Measurements from ENCODE around the gene SPAG6. TPM values are rescaled to one million over a fixed set of nuclear protein-coding genes. Genes with fewer than 3 reads are reported as not detected.

Gene SPAG6
- total RNA-seq, 2 experiments from 2014 or later: 0.09 to 0.11 TPM

DNA sequence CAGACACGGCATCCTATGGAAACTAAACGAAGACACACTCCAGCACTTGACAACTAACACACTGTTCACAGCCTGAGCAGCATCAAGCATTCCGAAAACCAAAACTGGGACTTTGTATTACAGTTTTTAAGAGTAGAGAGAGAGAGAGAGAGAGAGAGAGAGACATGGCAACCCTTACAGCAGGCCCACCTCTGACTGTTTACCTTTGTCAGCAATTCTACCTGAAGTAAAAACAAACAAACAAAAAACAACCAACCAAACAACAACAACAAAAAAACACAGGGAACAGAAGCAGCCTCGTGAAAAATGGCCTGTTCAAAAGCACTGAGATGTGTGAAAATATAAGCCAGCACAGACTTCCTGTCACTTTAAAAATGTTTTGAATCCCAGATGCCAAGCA is 118.0 kb downstream of the SPAG6 start:
- no peak for ATAC-seq
- no peaks in the 10 kb centered on the region for H3K36me3 Mint-ChIP-seq (ENCODE audit: low read depth)
- peaks cover 4% of the 10 kb centered on the region for H3K9me3 Mint-ChIP-seq (ENCODE audit: low read depth)
- H3K27ac Mint-ChIP-seq: no peak overlapping the region
- POLR2A ChIA-PET: no interaction called here
- intact Hi-C loops (cut with DNase I, micrococcal nuclease): no loop called here
- peaks cover 2% of the 10 kb centered on the region for H3K4me1 Mint-ChIP-seq
- CTCF ChIA-PET: no interaction called here
- no peak overlapping the region for H3K4me3 Mint-ChIP-seq
- DNase-seq: no peak
- no peaks in the 10 kb centered on the region for H3K27me3 Mint-ChIP-seq

DNA sequence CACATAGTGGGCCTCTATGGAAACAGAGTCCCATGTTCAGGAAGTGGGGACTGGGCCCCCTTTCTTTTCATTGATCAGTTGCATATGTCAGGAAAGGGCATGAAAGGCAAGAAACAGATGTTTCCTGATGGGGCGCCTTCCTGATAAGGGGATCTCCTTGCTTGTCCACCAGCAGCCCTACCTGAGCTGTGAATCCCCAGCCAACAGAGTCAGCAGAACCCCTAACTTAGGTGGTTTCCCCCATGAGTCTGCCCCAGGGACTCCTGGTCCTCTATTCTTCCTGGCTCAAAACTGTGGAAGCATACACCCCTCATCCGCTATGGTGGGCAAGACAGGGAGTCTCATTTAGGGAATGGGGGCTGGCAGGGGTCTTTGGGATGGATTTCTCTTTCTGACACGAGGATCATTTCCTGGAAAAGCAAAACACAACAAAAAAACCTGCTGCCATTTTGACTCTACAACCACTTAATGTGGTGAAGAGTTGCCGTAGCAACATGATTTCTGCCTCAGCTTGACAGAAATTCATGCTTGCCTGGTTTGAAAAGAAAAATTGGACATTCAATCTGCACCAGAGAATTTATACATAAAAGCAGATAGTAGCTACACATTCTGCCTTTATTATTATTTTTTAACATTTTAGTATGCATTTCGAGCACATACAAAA is 119.8 kb downstream of the SPAG6 start:
- intact Hi-C loops (cut with DNase I, micrococcal nuclease): no loop called here
- no peak for DNase-seq
- ChIA-PET CTCF (interaction anchor here (0.6 to 1.1 kb wide), 2 partner anchors 9 to 324 kb away, joined by 3 read pairs; no protein-coding TSS in a partner anchor), POLR2A (no interaction called here)
- Mint-ChIP-seq H3K27ac (no peak overlapping the region), H3K36me3 (ENCODE audit: low read depth) (no peaks in the 10 kb centered on the region), H3K4me3 (no peak overlapping the region), H3K9me3 (ENCODE audit: low read depth) (peaks cover 4% of the 10 kb centered on the region), H3K4me1 (peaks cover 2% of the 10 kb centered on the region), H3K27me3 (no peaks in the 10 kb centered on the region)
- ATAC-seq: no peak

DNA sequence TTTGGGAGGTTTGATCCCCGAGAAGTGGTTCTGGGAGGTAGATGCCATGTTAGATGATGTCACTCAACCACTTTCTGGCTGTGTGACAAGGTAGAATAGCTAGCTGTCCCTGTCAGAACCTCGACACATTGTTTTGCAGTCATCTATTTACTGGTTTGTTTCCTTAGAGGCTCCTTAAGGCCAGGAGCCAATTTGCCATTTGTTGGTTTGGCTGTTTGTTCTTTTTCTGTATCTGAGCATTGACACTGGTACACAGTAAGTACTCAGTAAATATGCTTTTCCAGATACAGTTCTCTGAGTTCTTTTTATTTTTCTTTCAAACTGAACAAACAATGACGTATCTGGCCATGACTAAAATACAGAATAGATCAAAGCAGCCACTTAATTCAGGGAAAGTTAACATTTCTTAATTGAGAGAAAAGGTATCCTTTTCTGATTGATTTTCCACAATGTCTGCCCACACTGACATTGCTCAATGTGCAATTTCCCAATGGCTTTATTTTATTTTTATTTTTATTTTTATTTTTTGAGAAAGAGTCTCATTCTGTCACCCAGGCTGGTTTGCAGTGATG is 121.6 kb downstream of the SPAG6 start:
- no peaks in the 10 kb centered on the region for H3K36me3 Mint-ChIP-seq (ENCODE audit: low read depth)
- peaks cover 4% of the 10 kb centered on the region for H3K27me3 Mint-ChIP-seq
- ChIA-PET CTCF (no interaction called here), POLR2A (no interaction called here)
- intact Hi-C loops (cut with DNase I, micrococcal nuclease): no loop called here
- H3K9me3 Mint-ChIP-seq (ENCODE audit: low read depth): no peaks in the 10 kb centered on the region
- H3K4me1 Mint-ChIP-seq: peaks cover 2% of the 10 kb centered on the region
- H3K27ac Mint-ChIP-seq: no peak overlapping the region
- DNase-seq (no peak), ATAC-seq (no peak)
- H3K4me3 Mint-ChIP-seq: no peak overlapping the region

Other genes starting within 250 kb of the SPAG6 start
- gene EBLN1, start 127.5 kb upstream of the SPAG6 start, total RNA-seq: not detected
- 10 to 100 TPM; 53.8 to 77.1 TPM for gene COMMD3, start 29.1 kb upstream of the SPAG6 start, total RNA-seq
- 10 to 100 TPM; 52.9 to 55.2 TPM for gene BMI1, start 24.4 kb upstream of the SPAG6 start, total RNA-seq